Cardiac fibroblast (primary cell): ENCODE data around the gene ZNRD2.

Experiments
- DNase-seq, 2 donors: peaks; one replicate each; pipeline versions ENCODE4 v3.0.0 to v3.0.0-alpha.2; 2010; ENCODE audit warnings: low read depth in 2 of 2
- H3K4me3 ChIP-seq, 2 donors: replicated peaks in 1 of 2; 1 replicate in 1 of 2; 2 replicates in 1 of 2; pipeline ENCODE4 v1.5.1; 2011; ENCODE audit warnings: low read depth in 2 of 2, low read length in 2 of 2, mild to moderate bottlenecking in 2 of 2, moderate library complexity in 1 of 2
- TF ChIP-seq, protein P1 (sequence below): IDR thresholded peaks from one replicate; pipeline ENCODE4 v1.5.1; 2011; ENCODE audit warnings: low read depth, mild to moderate bottlenecking, low read length, inconsistent platforms

Gene ZNRD2

DNA sequence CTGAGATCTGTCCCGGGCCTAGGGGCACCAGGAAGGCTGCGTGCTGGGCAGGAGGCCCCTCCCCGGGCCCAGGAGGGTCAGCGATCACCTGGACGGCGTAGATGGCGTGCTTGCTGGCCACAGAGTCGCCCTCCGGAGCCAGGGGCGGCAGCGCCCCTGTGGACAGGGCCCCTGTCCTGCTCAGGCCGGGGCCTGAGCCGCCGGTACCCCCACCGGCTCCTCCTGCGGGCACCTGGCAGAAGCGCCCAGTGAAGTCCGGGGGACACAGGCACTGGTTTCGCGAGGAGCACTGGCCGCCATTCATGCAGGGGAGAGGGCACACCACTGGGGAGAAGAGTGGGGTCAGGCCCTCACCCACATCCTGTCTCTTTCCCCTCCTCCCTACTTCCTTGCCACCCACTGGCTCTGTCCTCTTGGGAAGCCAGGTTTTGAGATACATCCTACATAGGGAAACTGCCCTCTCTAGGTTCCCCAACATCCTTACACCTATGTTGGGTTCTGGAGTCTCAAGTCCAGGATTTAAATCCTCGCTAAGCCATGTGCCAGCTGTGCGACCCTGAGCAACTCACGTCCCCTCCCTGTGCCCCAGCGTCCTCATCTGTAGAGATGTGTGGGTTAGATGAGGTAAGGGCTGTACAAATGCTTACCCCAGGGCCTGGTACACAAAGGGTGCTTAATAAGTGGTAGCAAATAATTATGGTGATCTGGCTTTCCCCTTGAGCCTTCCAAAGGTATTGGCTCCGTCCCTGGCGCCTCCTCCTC lies 16.0 kb upstream of the ZNRD2 start:
- no peak overlapping the region for H3K4me3 ChIP-seq
- DNase-seq = no peak
- TF ChIP-seq, protein P1, sequence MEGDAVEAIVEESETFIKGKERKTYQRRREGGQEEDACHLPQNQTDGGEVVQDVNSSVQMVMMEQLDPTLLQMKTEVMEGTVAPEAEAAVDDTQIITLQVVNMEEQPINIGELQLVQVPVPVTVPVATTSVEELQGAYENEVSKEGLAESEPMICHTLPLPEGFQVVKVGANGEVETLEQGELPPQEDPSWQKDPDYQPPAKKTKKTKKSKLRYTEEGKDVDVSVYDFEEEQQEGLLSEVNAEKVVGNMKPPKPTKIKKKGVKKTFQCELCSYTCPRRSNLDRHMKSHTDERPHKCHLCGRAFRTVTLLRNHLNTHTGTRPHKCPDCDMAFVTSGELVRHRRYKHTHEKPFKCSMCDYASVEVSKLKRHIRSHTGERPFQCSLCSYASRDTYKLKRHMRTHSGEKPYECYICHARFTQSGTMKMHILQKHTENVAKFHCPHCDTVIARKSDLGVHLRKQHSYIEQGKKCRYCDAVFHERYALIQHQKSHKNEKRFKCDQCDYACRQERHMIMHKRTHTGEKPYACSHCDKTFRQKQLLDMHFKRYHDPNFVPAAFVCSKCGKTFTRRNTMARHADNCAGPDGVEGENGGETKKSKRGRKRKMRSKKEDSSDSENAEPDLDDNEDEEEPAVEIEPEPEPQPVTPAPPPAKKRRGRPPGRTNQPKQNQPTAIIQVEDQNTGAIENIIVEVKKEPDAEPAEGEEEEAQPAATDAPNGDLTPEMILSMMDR = no peak

DNA sequence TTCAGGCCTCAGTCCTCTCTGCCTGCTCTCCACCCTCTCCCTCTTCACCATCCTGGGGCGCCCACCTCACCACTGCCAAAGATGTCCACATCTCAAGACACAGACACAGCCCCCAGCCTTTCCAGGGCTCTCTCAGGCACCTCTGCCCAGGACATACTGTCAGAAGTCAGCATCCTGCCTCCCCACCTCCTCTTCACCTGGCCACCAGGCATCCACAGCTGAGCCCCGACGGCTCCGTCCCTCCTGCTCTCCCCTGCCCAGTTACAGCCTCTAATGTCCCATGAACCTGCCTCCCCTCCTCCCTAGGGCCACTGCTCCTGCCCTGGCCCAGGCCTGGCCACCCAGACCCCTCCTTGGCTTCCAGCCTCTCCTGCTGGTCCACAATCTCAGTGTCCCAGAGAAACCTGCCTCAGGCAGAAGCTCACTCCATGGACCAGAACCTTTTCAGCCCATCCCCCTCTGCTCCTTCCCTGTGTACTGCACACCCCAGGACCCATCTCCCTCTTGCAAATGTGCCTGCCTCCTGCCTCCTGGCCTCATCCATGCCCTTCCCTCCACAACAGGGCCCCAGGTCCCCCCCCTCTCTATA lies 15.3 kb upstream of the ZNRD2 start:
- H3K4me3 ChIP-seq = no peak overlapping the region
- TF ChIP-seq, protein P1 = no peak
- no peak for DNase-seq

DNA sequence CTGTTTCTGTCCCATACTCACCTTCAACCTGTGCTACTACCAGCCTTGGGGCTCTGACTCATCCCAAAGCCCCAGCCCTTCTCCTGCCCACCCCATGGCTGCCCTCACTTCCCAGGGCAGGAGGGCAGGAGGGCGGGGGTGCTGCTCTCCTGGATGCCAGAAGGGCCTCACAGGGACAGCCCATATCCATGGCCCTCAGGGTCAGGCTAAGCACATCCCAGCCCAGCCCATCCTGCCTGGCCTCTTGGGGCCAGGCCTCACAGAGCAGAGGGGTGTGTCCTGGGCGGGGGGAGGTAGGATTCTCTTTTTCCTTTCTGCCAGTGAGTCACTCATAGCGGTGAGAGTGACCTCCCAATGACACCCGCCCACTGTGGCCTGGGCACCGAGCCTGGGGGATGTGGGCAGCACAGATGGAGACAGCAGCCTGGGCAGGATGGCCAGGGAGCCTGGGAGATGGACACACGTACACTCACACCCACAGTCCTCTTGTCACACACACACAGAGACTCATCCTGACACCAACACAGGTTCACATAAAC lies 14.5 kb upstream of the ZNRD2 start:
- H3K4me3 ChIP-seq = no peak overlapping the region
- DNase-seq = peak; percentile 82 to 83
- TF ChIP-seq, protein P1 = no peak

DNA sequence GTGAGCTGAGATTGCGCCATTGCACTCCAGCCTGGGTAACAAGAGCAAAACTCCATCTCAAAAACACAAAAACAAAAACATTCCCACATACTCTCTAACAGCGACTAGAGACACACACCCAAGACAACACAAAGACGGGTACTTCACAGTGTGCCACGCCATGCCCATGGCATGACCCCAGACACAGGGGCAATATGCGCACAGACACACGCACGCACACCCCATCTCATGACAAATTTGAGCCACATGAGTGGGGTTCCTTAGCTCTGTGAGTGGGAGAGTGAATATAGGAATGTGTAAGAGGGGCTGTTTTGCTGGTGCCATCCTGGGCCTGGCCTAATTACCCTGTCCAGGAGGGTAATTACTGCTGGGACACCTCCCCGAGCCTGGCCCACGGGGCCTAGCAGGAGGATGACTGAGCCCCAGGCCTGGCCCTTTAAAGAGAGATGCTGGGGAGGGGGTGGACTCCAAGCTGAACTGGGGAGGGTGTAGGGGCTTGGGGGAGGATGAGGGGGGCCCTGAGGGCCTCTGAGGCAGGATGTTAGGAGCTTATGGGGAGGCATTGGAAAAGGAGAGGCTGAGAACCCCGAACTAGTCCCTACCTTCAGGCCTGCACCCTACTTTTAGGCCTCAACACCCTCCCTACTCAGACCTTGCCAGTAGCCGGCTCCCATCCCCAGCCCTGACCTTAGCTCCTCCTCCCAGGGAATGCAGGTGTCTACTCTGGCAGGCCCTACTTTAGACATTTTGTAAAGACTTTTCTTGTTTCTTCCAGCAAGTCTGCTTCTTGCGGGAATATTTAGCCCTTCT lies 13.6 kb upstream of the ZNRD2 start:
- TF ChIP-seq, protein P1 = no peak
- peak overlapping the region; percentile 58 to 61 for H3K4me3 ChIP-seq
- no peak for DNase-seq

DNA sequence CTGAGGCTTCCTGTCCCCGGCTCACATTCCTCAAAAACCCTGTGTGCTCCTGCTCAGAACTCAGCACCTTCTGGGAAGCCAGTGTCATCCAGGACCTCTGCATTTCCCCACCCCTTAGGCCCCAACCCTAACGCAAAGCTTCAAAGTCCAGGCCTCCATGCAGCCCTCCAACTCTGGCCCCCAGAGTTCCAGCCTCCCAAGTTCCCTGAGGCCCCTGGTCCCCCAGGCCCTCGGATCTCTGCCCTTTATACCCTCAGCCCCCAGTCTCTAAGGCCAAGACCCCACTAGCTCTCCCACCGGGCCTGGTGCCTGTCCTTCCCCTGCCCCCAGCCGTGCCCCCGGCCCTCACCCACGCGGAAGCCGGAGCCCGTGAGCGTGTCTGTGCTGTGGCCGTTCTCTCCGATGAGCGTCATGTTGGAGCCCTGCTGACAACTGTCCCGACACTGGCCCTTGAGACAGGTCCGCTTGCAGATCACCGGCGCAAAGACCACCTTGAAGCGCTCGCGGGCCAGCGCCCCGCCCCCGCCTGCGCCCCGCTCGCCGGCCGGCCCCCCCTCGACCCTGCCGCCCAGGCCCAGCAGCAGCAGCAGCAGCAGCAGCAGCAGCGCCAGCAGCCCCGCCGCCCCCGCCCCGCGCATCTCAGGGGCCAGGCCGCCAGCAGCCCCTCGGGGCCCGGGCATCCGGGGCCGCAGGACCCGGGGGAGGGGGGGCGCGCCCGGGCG lies 12.8 kb upstream of the ZNRD2 start:
- peak overlapping the region; percentile 58 to 61 for H3K4me3 ChIP-seq
- TF ChIP-seq, protein P1 = no peak
- no peak for DNase-seq
